ENCODE measurements around the gene LRRIQ1.

GRCh38 chr12:85156569-85156968 is 120.4 kb downstream of the LRRIQ1 start:
- peak in 1 of 2 experiments; percentile 35; a peak in 1 of 4 replicates for TF ChIP-seq CTCF (conservative IDR thresholded peaks at IDR 0.05; ENCODE audit: low read depth in 2 of 2)
- no peak for TF ChIP-seq EZH2 (IDR thresholded peaks at IDR 0.05; ENCODE audit: low read depth, unreplicated experiment)
- TF ChIP-seq EZH2phosphoT487 (IDR thresholded peaks at IDR 0.05; ENCODE audit: unreplicated experiment), result no peak
- no peak for TF ChIP-seq POLR2AphosphoS5 (IDR thresholded peaks at IDR 0.05; ENCODE audit: low read depth)
- no peak for TF ChIP-seq CREB1 (CRISPR knock-in tag; IDR thresholded peaks at IDR 0.05; ENCODE audit: low read depth)
- TF ChIP-seq REST (IDR thresholded peaks at IDR 0.05; ENCODE audit: unreplicated experiment), result no peak
- no peak for TF ChIP-seq ZNF331 (CRISPR knock-in tag; IDR thresholded peaks at IDR 0.05; ENCODE audit: low read depth)
- TF ChIP-seq NANOG (IDR thresholded peaks at IDR 0.05; ENCODE audit: borderline replicate concordance), result no peak
- TF ChIP-seq ETS1 (IDR thresholded peaks at IDR 0.05), result no peak
- no peak for TF ChIP-seq JUNB (IDR thresholded peaks at IDR 0.05; ENCODE audit: unreplicated experiment)
- no peak for TF ChIP-seq ZNF114 (CRISPR knock-in tag; IDR thresholded peaks at IDR 0.05)

Measured in GM23338 (cell line).